K562 (cell line): ENCODE measurements around the gene NECAB2. TPM values are rescaled to one million over a fixed set of nuclear protein-coding genes. Genes with fewer than 3 reads are reported as not detected.

Experiments used
- ATAC-seq: fragments of 200-7000 bp; cut with Tn5 transposase; 3 replicates; pipeline ENCODE4 v1.9.1; 2020; ENCODE audit warnings: moderate library complexity
- BruUV-seq: library from RNA; stranded (reverse); fragments of 400-500 nt; replicated peaks from 2 replicates; lab custom pipeline; 2021; lab: Mats Ljungman, UMichigan
- CTCF ChIA-PET: fragments of 300-600 bp; formaldehyde crosslinking; extraction: SDS; loops from one replicate; lab custom pipeline; 2021; ENCODE audit warnings: low intra/inter-chr PET ratio; lab: Yijun Ruan, JAX
- POLR2A ChIA-PET: fragments of 300-600, 350-650 bp; sonication (Branson Sonifier 250); formaldehyde crosslinking; extraction: SDS; loops from one replicate; lab custom pipeline; 2021; ENCODE audit warnings: antibody characterized with exemption, inconsistent platforms; lab: Yijun Ruan, JAX
- DNase-seq, 4 experiments: peaks; one replicate each; pipeline versions ENCODE4 v3.0.0 to v3.0.0-alpha.2; 2011 to 2018; ENCODE audit warnings: low spot score in 3 of 4, mixed read lengths in 3 of 4; ENCODE audit errors: extremely low read depth in 1 of 4
- FAIRE-seq: peaks from 2 replicates; lab custom pipeline; 2011; peaks lifted over from hg19 to GRCh38; lab: Jason Lieb, UNC
- H2AFZ ChIP-seq: 2 replicates; pipeline ENCODE4 v1.6.0; 2011; ENCODE audit warnings: low read depth, low read length, control low read depth, inconsistent platforms
- H3K27ac ChIP-seq: fragments of 200-600 bp; 3 replicates; pipeline ENCODE4 v1.8.0; 2011; ENCODE audit warnings: low read depth, mild to moderate bottlenecking, control low read depth, inconsistent platforms, low read length, moderate library complexity, mixed read lengths; ENCODE audit errors: extremely low read depth
- H3K27me3 ChIP-seq, 2 experiments: fragments of 300-600 bp in 1 of 2; 2 replicates in 1 of 2; 3 replicates in 1 of 2; pipeline versions ENCODE4 v1.6.0 to v1.8.0; 2011; ENCODE audit warnings: inconsistent platforms in 2 of 2, low read length in 2 of 2, mild to moderate bottlenecking in 1 of 2, mixed read lengths in 1 of 2, moderate library complexity in 1 of 2; ENCODE audit not compliant: control insufficient read depth in 2 of 2, insufficient read depth in 2 of 2
- H3K36me3 ChIP-seq: fragments of 300-600 bp; 3 replicates; pipeline ENCODE4 v1.8.0; 2011; ENCODE audit warnings: mild to moderate bottlenecking, low read length, inconsistent platforms; ENCODE audit not compliant: control insufficient read depth, insufficient read depth
- H3K4me1 ChIP-seq, 2 experiments: fragments of 200-600 bp in 1 of 2; replicated peaks in 1 of 2; 2 replicates in 1 of 2; 3 replicates in 1 of 2; pipeline versions ENCODE4 v1.5.1 to v1.8.0; 2011; ENCODE audit warnings: inconsistent platforms in 2 of 2, low read length in 2 of 2, mild to moderate bottlenecking in 1 of 2, mixed read lengths in 1 of 2, moderate library complexity in 1 of 2; ENCODE audit not compliant: control insufficient read depth in 2 of 2, insufficient read depth in 2 of 2
- H3K4me2 ChIP-seq: 2 replicates; pipeline ENCODE4 v1.6.1; 2011; ENCODE audit warnings: low read length, control low read depth, inconsistent platforms, mixed read lengths; ENCODE audit not compliant: insufficient read depth
- H3K4me3 ChIP-seq: fragments of 200-600 bp; sonication (generic), shearing (Covaris generic); 2 replicates; pipeline ENCODE4 v1.5.1; 2016; ENCODE audit warnings: control low read depth, inconsistent platforms
- H3K79me2 ChIP-seq: fragments of 200-600 bp; 3 replicates; pipeline ENCODE4 v1.8.0; 2011; ENCODE audit warnings: low read length, inconsistent platforms; ENCODE audit not compliant: control insufficient read depth, insufficient read depth
- H3K9ac ChIP-seq, 2 experiments: 2 replicates each; pipeline versions ENCODE4 v1.6.0 to v1.6.1; 2011; ENCODE audit warnings: low read depth in 2 of 2, low read length in 2 of 2, control low read depth in 1 of 2, inconsistent platforms in 1 of 2, mild to moderate bottlenecking in 1 of 2, mixed read lengths in 1 of 2; ENCODE audit not compliant: insufficient read depth in 1 of 2
- H3K9me1 ChIP-seq: one replicate; pipeline ENCODE4 v1.6.0; 2011; ENCODE audit warnings: inconsistent platforms, mild to moderate bottlenecking, low read length, moderate library complexity; ENCODE audit not compliant: control insufficient read depth, insufficient read depth
- H3K9me3 ChIP-seq: replicated peaks from 2 replicates; pipeline ENCODE4 v1.5.1; 2011; ENCODE audit warnings: low read depth, low read length, inconsistent platforms; ENCODE audit not compliant: control insufficient read depth, insufficient read depth
- H4K20me1 ChIP-seq: replicated peaks from 2 replicates; pipeline ENCODE4 v1.6.1; 2011; ENCODE audit warnings: low read length, inconsistent platforms, mixed read lengths; ENCODE audit not compliant: control insufficient read depth, insufficient read depth
- CBFA2T2 ChIP-seq: fragments of 450-650 bp; conservative IDR thresholded peaks from 2 replicates; pipeline ENCODE4 v1.6.1; 2017; ENCODE audit warnings: mild to moderate bottlenecking
- ELF2 ChIP-seq: fragments of 250-450 bp; sonication (Bioruptor Pico); IDR thresholded peaks from 2 replicates; pipeline ENCODE4 v1.5.0; 2021; ENCODE audit warnings: mild to moderate bottlenecking
- GTF2F1 ChIP-seq: IDR thresholded peaks from 2 replicates; pipeline ENCODE4 v1.6.1; 2011; ENCODE audit warnings: low read depth, low read length, improper control_type of control experiment
- MAX ChIP-seq: sonication (generic); formaldehyde crosslinking; IDR thresholded peaks from 2 replicates; pipeline ENCODE4 v1.9.0; 2022; ENCODE audit warnings: mild to moderate bottlenecking, missing genetic modification reagents
- ZNF75A ChIP-seq: fragments of 450-650 bp; formaldehyde crosslinking; IDR thresholded peaks from 2 replicates; pipeline ENCODE4 v1.4.0; 2020; ENCODE audit warnings: mild to moderate bottlenecking
- ZNF76 ChIP-seq: fragments of 250-450 bp; sonication (Bioruptor Pico); IDR thresholded peaks from 2 replicates; pipeline ENCODE4 v1.4.0; 2020; ENCODE audit warnings: mild to moderate bottlenecking, moderate library complexity, borderline replicate concordance
- WGBS: fragments of 100-300 bp; shearing (Covaris generic); methylation state at CpG from one replicate; pipeline ENCODE4 v1.1.6; 2016; ENCODE audit warnings: low coverage, mixed read lengths; ENCODE audit not compliant: insufficient coverage; ENCODE audit errors: missing lambda C conversion rate; 5-methylcytosine and 5-hydroxymethylcytosine counted together
- in situ Hi-C: fragments of 300-500 bp; cut with MboI; formaldehyde crosslinking; loops from 4 replicates; pipeline ENCODE4 v1.15.0; 2018; ENCODE audit warnings: inconsistent platforms, mixed read lengths
- intact Hi-C: fragments of 100-400 bp; cut with micrococcal nuclease; formaldehyde crosslinking; loops from 2 replicates; pipeline ENCODE4 v1.14.2; 2022
- polyA plus RNA-seq, 8 experiments: library from polyadenylated mRNA; depleted of rRNA in 4 of 8; stranded (reverse) in 5 of 8; unstranded in 3 of 8; fragments of >200 nt; fragmentation: Nextera tagmentation in 2 of 8; fragmentation: Illumina TruSeq in 1 of 8; extraction: Ambion mirVana in 2 of 8; extraction: Trizol in 1 of 8; gene quantifications; 2 replicates each; pipeline versions ENCODE4 v1.2.1 to v1.2.3, GENCODE V29; 2011 to 2014; ENCODE audit warnings: inconsistent platforms in 1 of 8, missing spikeins in 1 of 8
- total RNA-seq, 7 experiments: library from RNA; depleted of rRNA in 6 of 7; stranded (reverse); fragments of >200 nt in 6 of 7; fragmentation: Illumina TruSeq in 2 of 7; extraction: Trizol in 2 of 7; gene quantifications; 2 replicates each; pipeline versions ENCODE4 v1.2.1 to v1.2.3, GENCODE V29; 2011 to 2021; ENCODE audit warnings: low replicate concordance in 1 of 7
- TF ChIP-seq, protein P1 (sequence below), 2 experiments: fragments of 450-650 bp; conservative IDR thresholded peaks; 2 replicates each; pipeline ENCODE4 v1.6.1; 2017; ENCODE audit warnings: mild to moderate bottlenecking in 2 of 2, moderate library complexity in 2 of 2
- TF ChIP-seq, protein P2 (sequence below): sonication (generic); formaldehyde crosslinking; IDR thresholded peaks from 2 replicates; pipeline ENCODE4 v1.8.0; 2022; ENCODE audit warnings: missing genetic modification reagents, mild to moderate bottlenecking, moderate library complexity, borderline replicate concordance

The NECAB2 gene
- total and polyA plus RNA-seq, 9 of the 15 experiments (the other 6 are each of a cell fraction or from before 2014, with no cell fraction given), result 0.03 to 0.28 TPM; not detected in 7

DNA sequence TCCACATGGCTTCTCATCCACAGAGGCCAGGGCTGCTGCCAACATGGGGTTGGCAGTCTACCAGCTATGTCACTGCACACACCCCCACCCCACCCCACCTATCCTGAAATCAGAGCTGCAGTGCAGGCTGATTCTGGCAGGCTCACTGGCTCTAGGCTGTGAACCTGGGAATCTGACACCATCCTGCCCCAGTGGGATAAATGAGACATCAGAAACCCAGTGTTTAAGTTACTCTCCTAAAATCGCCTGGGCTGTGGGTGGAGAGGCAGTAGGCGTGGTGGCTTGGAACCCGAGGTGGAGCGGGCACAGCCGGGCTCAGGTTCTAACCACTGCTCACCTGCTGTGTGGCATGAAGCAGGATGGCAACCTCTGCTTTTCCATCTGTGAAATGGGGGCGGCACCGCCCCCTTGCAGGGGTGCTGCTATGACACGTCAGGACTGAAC is 69.0 kb downstream of the NECAB2 start:
- intact Hi-C loops, result no loop called here

More for the DNA sequence above, 69.0 kb downstream of the NECAB2 start:
- Histone ChIP-seq H3K79me2 (no peaks in the 10 kb centered on the region), H4K20me1 (peaks cover 21% of the 10 kb centered on the region; the same call in 1 of the 2 replicates), H3K9me1 (peaks cover 5% of the 10 kb centered on the region), H2AFZ (no peak overlapping the region), H3K4me3 (no peak overlapping the region), H3K4me2 (no peak overlapping the region), H3K9ac (no peak overlapping the region), H3K4me1 (peaks cover 0 to 11% of the 10 kb centered on the region in 2 experiments; a peak in 2 of 5 replicates), H3K27ac (no peak overlapping the region), H3K36me3 (no peaks in the 10 kb centered on the region), H3K9me3 (no peaks in the 10 kb centered on the region), H3K27me3 (peaks cover 64 to 93% of the 10 kb centered on the region in 2 experiments)
- no TSS peak for BruUV-seq
- TF ChIP-seq CBFA2T2, result no peak
- TF ChIP-seq, protein P1, sequence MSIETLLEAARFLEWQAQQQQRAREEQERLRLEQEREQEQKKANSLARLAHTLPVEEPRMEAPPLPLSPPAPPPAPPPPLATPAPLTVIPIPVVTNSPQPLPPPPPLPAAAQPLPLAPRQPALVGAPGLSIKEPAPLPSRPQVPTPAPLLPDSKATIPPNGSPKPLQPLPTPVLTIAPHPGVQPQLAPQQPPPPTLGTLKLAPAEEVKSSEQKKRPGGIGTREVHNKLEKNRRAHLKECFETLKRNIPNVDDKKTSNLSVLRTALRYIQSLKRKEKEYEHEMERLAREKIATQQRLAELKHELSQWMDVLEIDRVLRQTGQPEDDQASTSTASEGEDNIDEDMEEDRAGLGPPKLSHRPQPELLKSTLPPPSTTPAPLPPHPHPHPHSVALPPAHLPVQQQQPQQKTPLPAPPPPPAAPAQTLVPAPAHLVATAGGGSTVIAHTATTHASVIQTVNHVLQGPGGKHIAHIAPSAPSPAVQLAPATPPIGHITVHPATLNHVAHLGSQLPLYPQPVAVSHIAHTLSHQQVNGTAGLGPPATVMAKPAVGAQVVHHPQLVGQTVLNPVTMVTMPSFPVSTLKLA (conservative IDR thresholded peaks at IDR 0.05), result no peak
- TF ChIP-seq, protein P2, sequence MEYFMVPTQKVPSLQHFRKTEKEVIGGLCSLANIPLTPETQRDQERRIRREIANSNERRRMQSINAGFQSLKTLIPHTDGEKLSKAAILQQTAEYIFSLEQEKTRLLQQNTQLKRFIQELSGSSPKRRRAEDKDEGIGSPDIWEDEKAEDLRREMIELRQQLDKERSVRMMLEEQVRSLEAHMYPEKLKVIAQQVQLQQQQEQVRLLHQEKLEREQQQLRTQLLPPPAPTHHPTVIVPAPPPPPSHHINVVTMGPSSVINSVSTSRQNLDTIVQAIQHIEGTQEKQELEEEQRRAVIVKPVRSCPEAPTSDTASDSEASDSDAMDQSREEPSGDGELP (CRISPR knock-in tag), result no peak
- TF ChIP-seq ZNF75A (CRISPR knock-in tag), result no peak
- no peak for TF ChIP-seq ELF2 (CRISPR knock-in tag)
- no peak for TF ChIP-seq ZNF76 (CRISPR knock-in tag)
- no peak for TF ChIP-seq MAX (CRISPR knock-in tag)
- TF ChIP-seq GTF2F1, result no peak
- WGBS, result 2% methylated on average over 8 of the region's 8 CpGs
- FAIRE-seq, result no peak
- DNase-seq, result no peak
- POLR2A ChIA-PET, result interaction anchor here (0.8 kb wide), 1 partner anchor 9 kb away, joined by 3 read pairs; no protein-coding TSS in a partner anchor
- ATAC-seq, result no peak
- in situ Hi-C loops, result no loop called here
- CTCF ChIA-PET, result no interaction called here
